Measurements from ENCODE around the gene ASB15.
A peak's percentile ranks its signal among the peaks of the same experiment; 100 is the strongest.

The ASB15 gene

DNA sequence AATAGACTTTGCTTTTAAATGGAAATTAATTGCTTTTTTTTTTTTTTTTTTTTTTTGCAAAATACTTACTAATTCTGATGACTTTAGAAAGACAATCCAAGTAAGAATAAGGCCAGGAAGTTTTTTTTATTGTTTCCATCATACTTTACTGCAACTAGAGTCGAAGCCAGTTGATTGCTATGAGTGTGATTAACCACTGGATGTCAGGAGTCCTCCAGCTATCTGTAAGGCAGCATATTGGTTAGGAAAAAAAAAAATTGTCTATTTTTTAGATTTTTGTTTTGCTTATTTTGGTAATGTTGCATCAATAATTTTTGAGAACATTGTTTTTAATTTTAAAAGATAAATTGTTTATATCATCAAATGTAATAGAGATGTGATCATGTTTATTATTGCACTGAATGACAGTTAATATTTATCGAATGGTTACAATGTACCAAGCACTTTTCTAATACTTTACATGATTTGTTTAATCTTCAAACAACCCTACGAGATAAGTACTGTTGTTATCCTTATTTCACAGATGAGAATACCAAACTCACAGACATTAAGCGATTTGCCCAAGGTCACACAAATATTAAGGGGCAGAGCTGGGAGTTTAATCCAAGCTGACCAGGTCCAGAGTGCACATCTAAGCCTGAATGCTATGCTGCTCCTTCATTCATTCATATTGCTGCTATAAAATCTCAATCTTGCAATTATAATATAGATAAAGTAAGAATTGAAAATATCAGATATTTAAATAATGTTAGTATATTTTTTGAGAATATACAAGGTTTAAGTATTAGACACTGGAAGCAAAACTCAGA is 34.1 kb downstream of the ASB15 start:
- DNase-seq (ENCODE audit: low spot score) = no peak

DNA sequence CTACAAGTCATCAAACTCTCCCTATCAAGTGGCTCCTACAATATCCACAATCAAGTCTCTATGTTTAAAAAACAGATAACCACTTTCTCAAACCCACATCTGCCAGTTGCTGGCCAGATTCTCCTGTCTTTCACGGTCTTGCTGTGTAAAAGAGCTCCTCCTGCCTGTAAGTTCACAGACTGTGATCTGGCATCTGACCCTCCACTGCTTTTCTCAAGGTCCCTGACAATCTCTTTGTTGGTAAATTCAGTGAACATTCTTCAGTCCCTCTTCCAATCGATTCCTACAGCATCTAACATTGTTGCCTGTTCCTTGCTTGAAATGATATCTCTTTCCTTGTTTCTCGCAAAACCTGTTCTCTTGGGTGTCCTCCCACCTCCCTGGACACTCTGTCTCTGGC is 35.6 kb downstream of the ASB15 start:
- DNase-seq (ENCODE audit: low spot score) = no peak

DNA sequence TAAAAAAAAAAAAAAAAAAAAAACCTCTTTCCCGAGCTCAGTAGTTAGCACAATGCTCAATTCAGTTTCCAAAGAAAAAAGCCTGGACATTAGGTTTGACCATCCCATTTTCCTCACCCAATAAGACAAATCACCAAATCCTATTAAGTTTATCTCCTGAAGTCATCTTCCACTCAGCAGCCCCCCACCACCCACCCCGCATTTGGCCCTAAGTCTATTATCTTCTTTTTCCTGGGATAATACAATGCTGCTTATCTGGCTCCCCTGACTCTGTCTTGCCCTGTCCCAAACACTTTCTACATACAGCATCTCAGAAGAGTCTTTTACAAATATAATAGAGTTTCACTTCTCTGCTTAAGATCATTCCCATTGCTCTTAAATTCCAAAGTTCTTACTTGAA is 36.3 kb downstream of the ASB15 start:
- DNase-seq (ENCODE audit: low spot score) = no peak

DNA sequence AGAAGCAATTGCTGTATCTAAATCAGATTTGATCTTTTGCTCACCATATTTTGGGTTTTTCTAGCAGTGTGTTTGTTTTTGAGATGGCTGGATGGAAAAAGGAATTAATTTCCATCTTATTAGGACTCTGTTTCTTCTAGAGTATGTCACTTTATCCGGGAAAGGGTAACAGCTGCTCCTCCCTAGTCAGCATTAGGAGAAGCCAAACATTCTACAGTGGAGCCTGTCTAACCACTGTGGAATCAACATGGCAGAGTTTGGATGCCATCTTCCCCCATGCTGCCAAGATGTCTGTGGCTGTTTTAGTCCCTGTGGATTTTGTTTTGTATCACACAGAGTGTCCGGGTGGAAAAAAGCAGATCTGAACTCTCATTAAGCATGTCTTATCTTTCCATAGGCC is 38.0 kb downstream of the ASB15 start:
- DNase-seq (ENCODE audit: low spot score) = no peak

DNA sequence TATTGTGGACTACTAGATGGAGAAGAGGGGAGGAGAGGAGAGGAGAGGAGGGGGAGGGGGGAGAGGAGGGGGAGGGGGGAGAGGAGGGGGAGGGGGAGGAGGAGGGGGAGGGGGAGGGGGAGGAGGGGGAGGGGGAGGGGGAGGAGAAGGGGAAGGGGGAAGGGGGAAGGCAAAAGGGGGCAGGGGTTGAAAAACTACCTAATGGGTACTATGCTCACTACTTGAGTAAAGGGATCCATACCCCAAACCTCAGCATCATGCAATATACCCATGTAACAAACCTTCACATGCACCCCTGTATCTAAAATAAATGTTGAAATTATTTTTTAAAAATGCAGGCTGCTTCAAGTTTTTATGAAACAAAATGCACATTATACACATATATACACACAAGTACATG is 39.0 kb downstream of the ASB15 start:
- no peak for DNase-seq (ENCODE audit: low spot score)

DNA sequence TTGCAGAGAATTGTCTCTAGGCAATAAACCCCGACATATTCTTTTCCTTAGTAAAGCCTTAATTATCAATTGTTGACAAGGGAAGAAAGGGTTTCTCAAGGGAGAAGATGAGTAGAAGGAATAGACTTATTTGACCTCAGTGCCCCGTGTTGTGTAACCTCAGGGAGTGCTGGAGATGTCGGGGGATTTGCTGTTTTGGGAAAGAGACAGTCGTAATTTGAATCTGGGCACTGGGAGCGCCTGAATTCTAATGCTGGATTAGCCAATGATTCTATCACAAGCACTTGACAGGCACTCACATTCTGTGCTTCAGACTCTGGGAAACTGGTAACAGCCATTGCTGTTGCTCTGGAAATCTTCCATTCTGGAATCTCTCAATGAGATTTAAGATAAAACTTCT is 40.3 kb downstream of the ASB15 start:
- DNase-seq (ENCODE audit: low spot score) = no peak

DNA sequence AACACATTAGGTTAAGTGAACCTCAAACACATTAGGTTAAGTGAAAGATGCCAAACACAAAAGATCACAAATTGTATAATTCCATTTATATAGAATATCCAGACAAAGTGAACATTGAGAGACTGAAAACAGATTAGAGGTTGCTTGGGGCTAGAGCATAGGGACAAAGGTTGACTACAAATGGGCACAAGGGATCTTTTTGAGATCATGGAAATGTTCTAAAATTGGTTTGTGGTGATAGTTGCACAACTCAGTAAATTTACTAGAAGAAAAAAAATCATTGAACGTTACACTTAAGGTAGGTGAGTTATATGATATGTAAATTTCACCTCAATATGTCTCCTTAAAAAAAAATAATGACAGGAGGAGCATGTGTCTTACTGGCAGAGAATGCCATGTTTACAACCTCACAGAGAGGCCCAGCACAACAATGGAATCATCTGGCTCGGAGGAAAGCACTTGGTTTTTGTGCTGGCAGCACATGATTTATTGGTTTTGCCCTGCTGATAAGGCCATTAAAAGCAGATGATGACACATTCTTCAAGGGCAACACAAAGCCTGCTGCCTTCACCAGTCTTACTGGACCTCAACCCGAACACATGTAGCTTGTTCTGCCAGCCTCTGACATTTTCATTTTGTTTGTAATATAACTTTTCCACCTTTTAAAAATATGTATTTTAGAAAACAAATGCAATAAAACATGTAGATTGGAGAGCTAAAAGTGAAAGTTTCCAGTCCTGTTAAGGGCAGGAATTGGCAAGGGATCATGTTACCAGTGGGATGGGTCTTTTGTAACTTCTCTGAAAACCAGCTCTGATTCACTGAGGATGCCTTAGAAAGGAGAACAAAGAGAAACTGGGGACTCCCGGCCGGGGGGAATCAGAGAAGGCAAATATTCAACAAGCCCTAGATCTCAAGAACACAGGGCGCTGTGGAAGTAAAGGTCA is 42.1 kb downstream of the ASB15 start:
- DNase-seq (ENCODE audit: low spot score) = peak; percentile 36

DNA sequence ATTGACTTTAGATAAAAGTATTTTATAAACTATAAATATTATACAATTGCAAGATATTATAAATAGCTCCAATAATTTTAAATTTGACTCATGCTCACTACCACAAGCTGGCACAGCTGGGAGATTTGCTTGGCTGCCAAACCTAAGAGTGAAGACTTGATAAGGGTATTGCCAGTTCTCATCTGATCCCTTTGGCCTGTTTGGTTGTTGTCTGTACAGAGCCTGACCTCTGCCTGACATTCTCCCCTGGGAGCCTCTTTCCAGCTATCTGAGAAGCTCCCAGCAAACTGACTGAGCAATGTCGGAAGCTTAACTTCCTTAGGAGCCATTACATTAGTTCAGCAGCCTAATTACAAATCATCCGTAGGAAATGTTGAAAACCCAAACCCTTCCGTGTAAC is 43.9 kb downstream of the ASB15 start:
- DNase-seq (ENCODE audit: low spot score) = no peak

DNA sequence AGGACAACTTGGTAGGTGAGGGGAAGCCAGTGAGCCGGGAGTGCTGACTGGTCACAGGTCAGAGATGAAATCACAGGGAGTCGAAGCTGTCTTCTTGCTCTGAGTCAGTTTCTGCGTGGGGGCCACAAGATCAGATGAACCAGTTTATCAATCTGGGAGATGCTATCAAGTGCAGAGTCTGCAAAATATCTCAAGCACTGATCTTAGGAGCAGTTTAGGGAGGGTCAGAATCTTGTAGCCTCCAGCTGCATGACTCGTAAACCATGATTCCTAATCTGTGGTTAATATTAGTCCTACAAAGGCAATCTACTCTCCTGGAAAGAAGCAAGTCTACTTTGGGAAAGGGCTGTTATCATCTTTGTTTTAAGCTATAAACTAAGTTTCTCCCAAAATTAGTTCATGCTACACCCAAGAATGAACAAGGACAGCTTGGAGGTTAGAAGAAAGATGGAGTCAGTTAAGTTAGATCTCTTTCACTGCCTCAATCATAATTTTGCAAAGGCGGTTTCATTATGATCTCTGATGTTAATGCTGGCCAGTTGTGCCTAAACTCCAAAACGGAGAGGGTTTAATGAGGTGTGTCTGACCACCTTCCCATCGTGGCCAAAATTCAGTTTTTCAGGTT is 45.6 kb downstream of the ASB15 start:
- DNase-seq (ENCODE audit: low spot score) = no peak

DNA sequence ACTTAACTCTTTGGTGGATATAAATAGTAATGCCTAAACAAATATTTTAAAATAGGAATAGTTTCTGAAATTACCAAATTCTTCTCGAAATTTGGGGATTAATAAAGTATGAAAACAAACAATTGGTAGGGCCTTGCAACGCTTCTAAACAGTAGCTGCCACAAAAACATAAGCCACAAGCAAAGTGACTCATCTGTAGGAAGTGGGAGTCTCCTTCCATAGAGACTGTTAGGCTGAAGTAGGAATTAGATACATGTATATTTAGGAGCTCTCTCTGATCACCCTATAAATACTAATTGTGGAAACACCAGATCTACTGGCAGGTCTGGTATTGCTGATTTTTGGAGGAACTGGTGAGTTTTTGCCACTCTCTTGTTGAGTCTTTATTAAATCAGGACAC is 48.3 kb downstream of the ASB15 start:
- no peak for DNase-seq (ENCODE audit: low spot score)

DNA sequence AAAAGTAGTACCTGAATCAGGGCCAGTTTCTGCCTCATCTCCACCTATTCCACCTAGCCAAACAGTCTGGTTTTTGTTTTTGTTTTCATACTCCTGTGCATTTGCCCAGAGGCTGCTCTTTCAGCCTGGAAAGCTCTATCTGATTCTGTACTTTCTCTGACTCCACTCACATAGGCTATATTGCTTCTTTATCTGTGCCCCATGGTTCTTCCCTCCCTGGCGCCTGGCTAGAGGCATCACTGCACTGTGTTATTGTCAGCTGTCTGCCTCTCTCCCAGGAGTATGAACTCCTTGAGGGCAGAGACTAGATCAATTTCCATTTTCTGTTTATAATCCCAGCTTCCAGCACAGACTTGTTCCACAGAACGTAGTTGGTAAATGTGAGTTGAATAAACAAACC is 49.0 kb downstream of the ASB15 start:
- no peak for DNase-seq (ENCODE audit: low spot score)

DNA sequence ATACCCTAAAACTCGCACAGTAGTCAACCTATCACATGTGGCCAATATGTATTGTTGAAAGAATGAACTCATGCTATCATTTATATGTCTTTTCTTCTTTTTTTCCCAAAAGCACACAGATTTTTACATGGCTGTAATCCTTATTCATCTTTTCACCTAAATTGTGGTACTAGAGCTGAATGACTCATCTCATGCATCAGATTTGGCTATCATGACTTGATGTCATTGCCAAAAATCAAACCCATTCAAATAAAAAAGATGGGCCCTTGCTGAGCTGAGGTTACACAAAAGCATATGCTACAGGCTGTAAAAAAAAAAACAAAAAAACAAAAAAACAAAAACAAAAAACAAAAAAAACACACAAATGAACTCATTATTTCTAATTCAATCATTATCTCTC is 50.8 kb downstream of the ASB15 start:
- DNase-seq (ENCODE audit: low spot score) = no peak

DNA sequence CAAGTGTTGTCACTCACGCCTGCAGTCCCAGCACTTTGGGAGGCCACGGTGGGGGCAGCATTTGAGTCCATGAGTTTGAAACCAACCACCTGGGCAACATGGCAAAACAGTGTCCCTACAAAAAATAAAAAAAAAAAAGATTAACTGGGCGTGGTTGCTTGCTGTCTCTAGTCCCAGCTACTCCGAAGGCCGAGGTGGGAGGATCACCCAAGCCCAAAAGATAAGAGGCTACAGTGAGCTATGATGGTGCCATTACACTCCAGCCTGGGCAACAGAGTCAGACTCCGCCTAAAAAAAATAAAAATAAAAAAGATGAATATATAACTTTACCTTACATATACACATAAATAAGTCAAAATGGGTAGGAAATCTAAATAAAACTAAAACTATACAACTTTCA is 51.5 kb downstream of the ASB15 start:
- DNase-seq (ENCODE audit: low spot score) = no peak

DNA sequence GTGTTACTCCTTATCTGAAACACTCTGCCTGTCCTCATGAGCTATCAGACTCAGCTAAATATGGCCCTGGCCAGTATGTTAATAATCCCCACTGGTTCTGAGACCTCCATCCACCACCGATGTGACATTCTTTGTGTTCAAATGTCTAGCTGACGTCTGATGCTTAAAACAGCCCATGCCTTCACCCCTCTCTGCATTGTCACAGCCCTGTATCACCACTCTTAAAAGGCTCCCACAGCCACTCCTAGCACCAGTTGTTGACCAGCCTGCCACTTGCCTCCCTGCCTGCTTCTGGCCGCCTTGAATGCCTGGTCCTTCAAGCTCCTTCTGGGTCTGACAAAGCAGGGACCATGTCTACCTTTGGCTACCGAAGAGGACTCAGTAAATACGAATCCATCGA is 54.0 kb downstream of the ASB15 start, which contains the start of gene LMOD2:
TSS of gene LMOD2 (plus strand) at position 253 of the 400 bp plus-strand sequence. CDS start at position 351, 98 bp downstream.
- no peak for DNase-seq (ENCODE audit: low spot score)

DNA sequence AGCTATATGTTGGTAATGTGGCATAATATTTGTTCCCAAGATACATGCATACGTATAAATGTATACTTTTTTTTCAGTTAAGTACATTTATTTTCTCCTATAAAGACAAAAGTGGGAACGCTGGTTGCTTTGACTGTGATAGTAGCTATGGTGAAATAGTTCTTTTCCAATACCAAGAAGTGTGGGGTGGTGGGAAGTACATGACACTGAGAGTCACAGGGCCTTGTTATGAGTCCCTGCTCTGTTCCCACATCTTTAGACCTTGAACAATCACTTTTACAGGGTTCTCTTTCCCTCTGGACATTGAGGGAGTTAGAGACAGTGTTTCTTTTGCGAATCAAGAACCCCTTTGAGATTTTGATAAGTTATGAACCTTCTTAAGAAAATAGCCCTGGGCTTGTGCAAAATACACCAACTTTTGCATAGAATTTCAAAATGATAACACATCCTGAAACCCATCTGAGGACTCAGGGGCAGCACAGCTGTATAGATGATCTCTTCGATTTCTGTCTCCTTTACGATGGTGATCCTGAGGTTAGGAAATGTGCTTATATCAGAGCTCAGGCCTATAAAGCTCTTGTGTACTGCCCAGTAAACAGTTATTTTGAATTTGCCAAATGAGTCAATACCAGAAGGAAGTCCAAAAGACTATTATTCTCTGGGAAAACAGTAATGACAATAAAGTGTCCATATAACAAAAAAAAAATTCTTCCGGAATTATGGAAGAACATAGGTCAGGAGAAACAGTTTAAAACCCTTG is 55.1 kb downstream of the ASB15 start:
- DNase-seq (ENCODE audit: low spot score) = no peak

DNA sequence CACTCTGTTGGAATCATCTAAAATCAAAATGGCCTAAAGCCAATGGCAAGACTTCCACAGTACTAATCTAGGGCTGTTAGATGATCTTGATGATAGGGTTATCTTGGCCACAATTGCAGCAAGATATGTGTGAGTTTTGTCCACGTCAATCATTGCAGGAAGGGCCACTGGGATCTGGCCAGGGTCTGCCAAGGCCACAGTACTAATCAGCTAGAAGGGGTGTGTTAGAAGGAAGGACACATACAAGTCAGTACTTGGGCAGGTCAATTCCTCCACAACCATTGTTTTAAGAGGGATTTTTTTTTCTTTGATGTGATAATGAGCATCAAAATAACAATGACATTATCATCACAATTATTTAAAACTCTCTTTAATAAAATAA is 55.7 kb downstream of the ASB15 start:
- no peak for DNase-seq (ENCODE audit: low spot score)

DNA sequence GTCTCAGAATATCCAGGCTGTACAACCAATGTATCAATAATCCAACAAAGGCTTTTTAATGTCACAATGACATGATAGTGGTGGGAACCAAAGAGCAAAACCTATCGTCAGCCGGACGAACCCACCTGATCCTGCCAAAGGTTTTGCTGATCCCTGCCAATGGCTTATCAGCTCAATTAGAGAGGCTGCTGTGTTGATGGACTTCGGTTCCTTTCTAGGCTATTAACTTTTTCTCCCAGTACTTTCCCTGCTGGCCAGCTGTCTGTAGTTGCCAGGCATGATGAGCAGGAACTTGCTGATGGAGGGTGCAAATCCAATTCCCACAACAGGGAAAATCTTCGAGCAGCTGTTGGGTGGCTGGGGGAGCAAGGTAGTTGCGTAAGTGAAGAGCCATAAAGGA is 56.4 kb downstream of the ASB15 start:
- DNase-seq (ENCODE audit: low spot score) = no peak

DNA sequence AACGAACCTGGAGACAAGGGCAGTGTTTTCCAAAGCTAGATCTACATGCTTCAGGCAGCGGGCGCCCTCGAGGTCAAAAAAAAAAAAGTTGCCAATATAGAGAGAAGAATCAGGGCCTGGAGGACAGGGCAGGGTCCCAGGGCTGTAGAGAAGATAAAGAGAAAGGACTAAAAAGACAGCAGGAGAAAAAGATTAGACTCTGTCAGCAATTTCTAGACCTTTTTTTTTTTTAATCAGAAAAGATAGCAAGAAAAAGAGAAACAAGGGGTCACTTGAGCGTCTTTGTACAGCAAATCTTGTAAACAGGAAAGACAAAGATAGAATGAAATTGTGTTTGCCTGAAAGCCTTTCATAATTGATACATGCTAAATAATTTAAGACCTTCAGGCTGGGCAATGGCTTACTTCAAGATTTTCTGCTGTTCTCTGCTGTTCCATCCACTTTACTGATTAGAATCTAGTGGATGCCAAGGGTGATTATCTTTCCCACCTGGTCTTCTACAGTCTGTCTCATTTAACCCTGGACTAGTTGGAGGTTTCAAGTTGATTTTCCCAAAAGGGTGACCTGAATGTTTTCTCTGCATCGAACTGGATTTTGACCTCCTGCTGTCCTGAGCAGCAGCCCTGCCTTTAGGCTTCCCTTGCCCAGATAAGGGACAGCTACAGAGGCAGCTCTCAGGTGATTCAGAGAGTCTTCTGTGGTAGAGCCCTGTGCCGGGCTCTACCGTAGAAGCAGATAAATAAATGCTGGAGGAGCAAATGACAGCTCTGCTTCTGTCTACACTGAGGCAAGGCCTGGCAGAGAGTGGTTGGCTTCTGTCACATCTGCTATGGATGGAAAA is 59.1 kb downstream of the ASB15 start:
- no peak for DNase-seq (ENCODE audit: low spot score)

DNA sequence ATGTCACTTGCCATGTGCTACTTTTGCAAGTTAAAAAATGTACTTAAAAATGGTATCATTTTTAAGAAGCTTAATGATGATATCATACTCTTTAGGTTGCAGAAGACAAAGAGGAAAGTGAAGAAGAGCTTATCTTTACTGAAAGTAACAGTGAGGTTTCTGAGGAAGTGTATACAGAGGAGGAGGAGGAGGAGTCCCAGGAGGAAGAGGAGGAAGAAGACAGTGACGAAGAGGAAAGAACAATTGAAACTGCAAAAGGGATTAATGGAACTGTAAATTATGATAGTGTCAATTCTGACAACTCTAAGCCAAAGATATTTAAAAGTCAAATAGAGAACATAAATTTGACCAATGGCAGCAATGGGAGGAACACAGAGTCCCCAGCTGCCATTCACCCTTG is 60.1 kb downstream of the ASB15 start:
- DNase-seq (ENCODE audit: low spot score) = no peak

DNA sequence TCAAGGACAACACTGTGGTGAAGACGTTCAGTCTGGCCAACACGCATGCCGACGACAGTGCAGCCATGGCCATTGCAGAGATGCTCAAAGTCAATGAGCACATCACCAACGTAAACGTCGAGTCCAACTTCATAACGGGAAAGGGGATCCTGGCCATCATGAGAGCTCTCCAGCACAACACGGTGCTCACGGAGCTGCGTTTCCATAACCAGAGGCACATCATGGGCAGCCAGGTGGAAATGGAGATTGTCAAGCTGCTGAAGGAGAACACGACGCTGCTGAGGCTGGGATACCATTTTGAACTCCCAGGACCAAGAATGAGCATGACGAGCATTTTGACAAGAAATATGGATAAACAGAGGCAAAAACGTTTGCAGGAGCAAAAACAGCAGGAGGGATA is 60.7 kb downstream of the ASB15 start:
- DNase-seq (ENCODE audit: low spot score) = no peak

DNA sequence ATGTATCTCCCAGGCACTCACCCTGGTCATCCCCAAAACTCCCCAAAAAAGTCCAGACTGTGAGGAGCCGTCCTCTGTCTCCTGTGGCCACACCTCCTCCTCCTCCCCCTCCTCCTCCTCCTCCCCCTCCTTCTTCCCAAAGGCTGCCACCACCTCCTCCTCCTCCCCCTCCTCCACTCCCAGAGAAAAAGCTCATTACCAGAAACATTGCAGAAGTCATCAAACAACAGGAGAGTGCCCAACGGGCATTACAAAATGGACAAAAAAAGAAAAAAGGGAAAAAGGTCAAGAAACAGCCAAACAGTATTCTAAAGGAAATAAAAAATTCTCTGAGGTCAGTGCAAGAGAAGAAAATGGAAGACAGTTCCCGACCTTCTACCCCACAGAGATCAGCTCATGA is 61.1 kb downstream of the ASB15 start:
- no peak for DNase-seq (ENCODE audit: low spot score)

Measured in HuH-7.5 (cell line).